Activated CD4-positive, alpha-beta T cell treated with anti-CD3 and anti-CD28 coated beads, Interleukin-10, Interleukin-2, amounts not matched to agents 100 ng/mL and 50 ng/mL, durations not matched to agents 16 hours and 8 hours (primary cell): Measurements from ENCODE around the gene PMF1.
A peak's percentile ranks its signal among the peaks of the same experiment; 100 is the strongest.

Source experiments
- DNase-seq: peaks from one replicate; pipeline ENCODE4 v3.0.0-alpha.2; 2020

Gene PMF1

DNA sequence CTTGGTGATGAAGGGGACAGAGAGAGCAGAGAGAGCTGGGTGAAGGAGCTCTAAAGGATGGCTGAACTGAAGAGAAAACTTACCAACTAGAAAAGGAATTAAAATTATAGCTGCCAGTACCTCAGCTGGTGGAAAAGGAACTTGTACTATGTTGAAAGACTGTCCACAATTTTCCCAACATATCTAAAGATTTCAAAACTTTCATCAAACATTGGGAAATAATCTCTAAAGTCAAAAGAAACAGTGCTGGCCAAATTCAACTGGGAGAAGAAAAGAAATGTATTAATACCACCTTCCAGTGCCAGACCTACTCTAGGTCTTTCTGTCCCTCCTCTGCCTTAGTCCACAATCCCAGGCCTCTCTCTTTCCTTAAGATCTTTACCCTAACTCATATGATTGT is 63.7 kb downstream of the PMF1 start:
- no peak for DNase-seq

DNA sequence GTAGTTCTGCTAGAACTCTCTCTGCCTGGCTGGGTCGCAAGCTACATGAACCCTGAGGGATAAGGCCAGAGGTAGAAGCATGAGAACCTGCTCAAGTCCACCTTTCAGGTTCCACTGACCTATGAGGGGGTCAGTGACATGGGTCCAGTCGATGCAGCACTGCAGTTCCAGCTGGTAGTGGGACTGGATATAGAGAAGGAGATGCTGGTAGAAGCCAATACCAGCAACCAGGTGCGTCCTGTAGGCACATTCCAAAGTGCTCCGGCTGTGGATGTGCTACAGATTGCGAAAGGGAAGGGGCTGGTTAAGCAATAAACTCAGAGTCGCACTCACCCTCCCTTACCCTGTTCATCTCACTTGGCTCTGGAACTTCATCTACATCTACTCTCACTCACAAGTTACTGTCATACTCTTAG is 64.2 kb downstream of the PMF1 start:
- DNase-seq, result no peak

DNA sequence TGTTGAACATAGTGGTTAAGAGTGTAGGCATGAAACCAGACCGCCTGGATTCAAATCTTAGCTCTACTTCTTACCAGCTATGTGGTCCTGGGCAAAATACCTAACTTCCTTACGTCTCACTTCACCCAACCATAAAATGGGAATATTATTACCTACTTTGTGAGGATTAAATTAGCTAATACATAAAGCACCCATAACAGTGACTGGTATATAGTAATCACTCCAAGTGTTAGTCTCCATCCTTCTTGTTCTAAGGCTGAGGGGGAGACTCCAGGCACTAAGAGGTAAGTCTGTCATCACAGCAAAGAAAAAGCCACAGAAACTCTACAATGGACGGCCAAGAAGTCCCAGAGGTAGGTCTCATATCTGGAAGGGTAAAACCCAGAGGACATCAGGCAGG is 67.0 kb downstream of the PMF1 start:
- no peak for DNase-seq

DNA sequence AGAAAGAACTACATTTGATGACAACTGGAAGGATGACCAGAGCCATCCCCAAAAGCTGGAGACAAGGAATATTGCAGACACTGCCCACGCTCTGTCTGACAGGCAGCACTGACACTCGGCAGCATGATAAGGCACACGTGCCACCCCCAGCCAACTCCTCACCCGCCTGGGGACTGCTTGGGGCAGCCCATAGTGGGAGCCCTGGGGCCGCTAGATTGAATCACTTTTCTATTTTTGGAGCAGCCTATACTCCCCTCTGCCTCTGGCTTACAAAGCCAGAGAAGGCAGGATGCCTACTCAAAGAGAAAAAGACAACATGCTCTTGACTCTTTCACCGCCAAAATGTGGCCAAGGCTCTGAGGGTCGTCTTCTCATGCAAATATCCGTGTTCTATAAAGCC is 68.5 kb downstream of the PMF1 start:
- DNase-seq, result peak; percentile 73

DNA sequence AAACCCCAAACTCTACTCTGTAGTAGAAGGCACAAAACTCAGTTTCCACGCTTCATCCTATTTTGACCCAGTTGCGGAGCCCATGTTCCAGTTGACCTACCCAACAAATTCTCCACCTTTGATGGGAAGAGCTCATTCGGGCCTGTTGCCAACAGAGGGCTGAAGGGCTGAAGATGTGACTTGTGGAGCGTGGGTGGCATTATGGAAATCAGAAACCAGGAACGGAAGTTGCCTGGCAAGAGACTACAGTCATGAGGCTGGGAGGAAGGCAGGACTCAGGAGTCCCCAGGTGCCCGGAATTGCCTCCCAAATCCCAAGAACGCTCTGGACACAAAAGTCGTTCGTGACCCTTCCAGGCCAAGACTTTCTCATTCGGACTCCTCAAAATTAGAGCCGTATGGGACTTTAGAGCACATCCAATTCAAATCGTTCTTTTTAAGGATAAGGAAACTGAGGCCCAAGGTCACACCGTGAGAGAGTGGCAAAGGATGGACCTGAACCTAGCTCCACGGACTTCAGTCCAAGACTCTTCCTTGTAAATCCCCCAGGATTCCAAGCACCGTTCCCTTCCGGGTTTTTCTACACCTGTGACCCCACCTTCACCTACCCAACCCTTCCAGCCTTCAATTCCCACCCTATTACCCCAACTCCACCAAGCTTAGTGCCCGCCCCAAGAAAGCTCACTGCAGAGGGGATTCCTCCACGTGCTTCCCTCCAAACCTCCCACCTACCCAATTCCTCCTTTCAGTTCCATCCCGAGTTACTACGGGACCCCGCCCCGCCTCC is 69.1 kb downstream of the PMF1 start:
- peak; percentile 56 for DNase-seq

DNA sequence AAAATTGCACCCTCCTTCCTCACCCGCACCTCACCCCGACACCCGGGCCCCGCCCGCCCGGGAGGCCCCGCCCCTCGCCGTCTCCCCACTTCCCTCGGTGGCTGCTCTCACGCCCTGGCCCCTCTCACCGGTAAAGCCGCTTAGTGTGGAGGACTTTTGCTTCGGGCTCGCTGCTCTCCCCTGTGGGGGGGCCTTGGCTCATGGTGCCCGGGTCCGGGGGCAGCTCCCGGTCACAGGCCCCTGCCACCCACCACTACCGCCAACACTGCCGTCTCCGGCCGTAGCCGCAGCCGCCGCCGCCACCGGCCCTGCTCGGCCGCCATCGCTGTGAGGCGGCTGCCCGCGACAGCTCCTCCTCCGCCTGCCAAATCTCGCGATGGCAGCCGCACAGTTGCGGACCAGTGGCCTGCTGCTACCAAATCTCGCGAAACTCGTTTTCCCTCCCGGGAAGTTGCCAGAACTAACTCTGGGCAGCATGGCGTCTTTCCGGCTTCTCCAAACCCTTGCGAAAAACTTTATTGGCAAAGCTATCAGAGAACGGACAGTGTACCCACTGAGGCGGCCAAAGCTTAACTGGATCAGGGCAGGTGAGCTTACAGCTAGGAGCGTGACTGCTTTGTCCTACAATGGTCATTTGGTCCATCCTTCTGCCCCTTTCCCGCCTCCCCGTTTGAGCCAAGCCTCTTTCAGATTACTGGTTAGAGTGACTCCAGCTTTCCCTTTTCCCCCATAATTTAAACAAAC is 69.8 kb downstream of the PMF1 start, which contains the start of gene SMG5:
Gene SMG5, minus strand, starts transcription at position 347 of the 744 bp plus-strand sequence. Its CDS starts 145 bp downstream, at position 202.
- peak; percentile 99 for DNase-seq

DNA sequence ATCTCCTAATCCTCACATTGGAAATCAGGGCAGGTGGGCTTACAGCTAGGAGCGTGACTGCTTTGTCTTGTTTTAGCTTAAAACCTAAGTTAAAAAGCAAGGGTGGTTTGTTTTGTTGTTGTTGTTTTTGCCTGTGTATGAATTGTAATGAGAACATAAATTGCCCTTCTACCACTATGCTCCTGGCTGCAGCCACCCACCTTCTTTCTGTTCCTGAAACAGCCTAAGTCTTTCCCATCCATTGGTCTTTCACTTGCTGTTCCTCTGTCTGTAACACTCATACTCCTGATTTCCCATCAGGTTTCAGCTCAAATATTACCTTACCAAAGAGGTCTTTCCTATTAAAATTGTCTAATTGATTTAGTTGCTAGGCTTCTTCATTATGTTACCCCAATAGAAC is 70.7 kb downstream of the PMF1 start:
- DNase-seq, result no peak

DNA sequence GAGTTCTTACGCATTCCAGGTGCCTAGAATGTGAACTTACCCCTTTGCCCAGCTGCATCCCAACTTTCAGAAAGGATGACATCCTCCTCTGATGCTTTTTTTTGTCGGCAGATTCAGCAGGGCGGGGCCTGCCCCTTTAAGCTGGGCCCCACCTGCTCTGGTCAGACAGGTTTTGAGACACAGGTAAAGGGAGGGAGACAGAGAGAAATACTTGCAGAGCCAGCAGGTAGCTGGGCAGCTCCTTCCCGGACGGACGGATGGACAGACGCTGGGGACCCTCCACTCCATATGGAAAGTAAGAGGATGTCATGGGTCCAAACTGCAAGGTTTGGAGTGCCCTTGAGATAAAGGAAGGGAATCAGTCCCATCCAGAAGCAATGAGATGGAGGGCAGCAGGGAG is 71.3 kb downstream of the PMF1 start, which contains the start of gene TMEM79:
Gene TMEM79, plus strand, starts transcription at position 214 of the 400 bp plus-strand sequence. CDS start 902 bp downstream, outside the sequence.
- DNase-seq, result no peak

DNA sequence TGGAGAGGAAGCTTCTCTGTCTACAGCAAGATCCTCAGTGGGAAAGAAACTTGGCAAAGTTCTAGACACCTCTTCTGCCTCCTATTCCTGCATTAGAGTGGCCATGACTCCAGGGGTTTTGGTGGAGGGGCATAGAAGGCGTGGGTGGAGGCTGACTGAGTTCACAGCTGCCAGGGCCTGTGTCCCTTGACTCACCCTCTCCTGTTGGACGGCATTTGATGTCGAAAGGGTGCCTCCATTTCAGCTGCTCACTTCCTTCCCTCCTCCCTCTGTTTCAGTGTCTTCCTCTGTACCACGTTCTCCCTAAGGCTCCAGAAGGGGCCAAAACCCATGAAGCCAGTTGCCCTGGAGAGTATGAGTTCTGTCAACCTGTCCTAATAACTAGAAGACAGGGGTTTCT is 72.0 kb downstream of the PMF1 start:
- DNase-seq, result no peak

DNA sequence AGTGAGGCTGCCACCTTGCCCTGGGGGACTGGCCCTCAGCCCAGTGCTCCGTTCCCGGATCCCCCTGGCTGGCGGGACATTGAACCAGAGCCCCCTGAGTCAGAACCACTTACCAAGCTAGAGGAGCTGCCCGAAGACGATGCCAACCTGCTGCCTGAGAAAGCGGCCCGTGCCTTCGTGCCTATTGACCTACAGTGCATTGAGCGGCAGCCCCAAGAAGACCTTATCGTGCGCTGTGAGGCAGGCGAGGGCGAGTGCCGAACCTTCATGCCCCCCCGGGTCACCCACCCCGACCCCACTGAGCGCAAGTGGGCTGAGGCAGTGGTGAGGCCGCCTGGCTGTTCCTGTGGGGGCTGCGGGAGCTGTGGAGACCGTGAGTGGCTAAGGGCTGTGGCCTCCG is 72.6 kb downstream of the PMF1 start:
- no peak for DNase-seq

DNA sequence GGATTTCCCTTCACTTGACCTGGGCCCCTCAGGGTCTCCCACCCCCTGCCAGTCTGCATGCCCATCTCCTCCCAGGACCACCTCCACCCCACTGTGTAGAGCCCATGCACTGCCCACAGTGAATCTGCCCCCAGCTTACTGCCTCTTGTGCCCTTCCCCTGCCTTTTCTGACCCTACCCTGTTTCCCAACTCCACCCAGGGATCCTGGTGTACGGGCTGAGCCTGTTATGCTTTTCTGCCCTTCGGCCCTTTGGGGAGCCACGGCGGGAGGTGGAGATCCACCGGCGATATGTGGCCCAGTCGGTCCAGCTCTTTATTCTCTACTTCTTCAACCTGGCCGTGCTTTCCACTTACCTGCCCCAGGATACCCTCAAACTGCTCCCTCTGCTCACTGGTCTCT is 73.3 kb downstream of the PMF1 start:
- DNase-seq, result no peak
